ENCODE data around the gene KLC4.

DNA sequence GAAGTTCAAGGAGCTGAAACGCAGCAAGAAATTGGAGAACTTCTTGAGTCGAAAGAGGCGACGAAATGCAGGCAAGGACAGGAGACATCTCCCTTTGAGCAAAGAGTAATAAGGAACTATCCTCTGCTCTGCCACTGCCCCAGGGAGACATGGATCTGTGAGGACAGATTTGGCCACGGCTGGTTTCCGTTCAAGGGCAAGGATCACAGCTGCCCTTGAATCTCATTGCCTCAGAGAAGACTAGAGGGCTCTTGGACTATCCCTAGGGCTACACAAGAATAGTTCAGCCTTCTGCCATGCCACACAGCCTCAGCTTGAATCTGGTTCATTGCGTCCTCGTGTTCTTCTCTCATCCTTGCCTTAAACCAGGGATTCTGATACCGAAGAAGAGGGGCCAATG, 30.3 kb upstream of the KLC4 start:
- TF ChIP-seq, protein P1, sequence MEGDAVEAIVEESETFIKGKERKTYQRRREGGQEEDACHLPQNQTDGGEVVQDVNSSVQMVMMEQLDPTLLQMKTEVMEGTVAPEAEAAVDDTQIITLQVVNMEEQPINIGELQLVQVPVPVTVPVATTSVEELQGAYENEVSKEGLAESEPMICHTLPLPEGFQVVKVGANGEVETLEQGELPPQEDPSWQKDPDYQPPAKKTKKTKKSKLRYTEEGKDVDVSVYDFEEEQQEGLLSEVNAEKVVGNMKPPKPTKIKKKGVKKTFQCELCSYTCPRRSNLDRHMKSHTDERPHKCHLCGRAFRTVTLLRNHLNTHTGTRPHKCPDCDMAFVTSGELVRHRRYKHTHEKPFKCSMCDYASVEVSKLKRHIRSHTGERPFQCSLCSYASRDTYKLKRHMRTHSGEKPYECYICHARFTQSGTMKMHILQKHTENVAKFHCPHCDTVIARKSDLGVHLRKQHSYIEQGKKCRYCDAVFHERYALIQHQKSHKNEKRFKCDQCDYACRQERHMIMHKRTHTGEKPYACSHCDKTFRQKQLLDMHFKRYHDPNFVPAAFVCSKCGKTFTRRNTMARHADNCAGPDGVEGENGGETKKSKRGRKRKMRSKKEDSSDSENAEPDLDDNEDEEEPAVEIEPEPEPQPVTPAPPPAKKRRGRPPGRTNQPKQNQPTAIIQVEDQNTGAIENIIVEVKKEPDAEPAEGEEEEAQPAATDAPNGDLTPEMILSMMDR (IDR thresholded peaks at IDR 0.05; ENCODE audit: low read length), result no peak
- no peak for TF ChIP-seq EZH2 (IDR thresholded peaks at IDR 0.05; ENCODE audit: borderline replicate concordance, low read length)
